Gastroesophageal sphincter (tissue), 4 donors: ENCODE measurements around the gene ATP11B. TPM values are rescaled to one million over a fixed set of nuclear protein-coding genes. Genes with fewer than 3 reads are reported as not detected.

Experiments
- ATAC-seq: fragments of 150-250 bp; one replicate; pipeline ENCODE4 v1.9.1; 2016; ENCODE audit warnings: mild to moderate bottlenecking, moderate library complexity
- H3K27ac ChIP-seq, 4 donors: fragments of 200-600 bp; sonication (generic) in 3 of 4; 1 replicate in 3 of 4; 2 replicates in 1 of 4; pipeline ENCODE4 v1.5.1; 2016 to 2019
- H3K27me3 ChIP-seq: fragments of 200-600 bp; sonication (generic); one replicate; pipeline ENCODE4 v1.5.1; 2019
- H3K36me3 ChIP-seq, 2 donors: fragments of 200-600 bp; sonication (generic); one replicate each; pipeline ENCODE4 v1.5.1; 2019; ENCODE audit warnings: control low read depth in 1 of 2
- H3K4me1 ChIP-seq, 3 donors: fragments of 200-600 bp; sonication (generic); 1 replicate in 2 of 3; 2 replicates in 1 of 3; pipeline ENCODE4 v1.5.1; 2016 to 2019; ENCODE audit warnings: control low read depth in 2 of 3
- H3K4me3 ChIP-seq, 2 donors: fragments of 200-600 bp; sonication (generic); one replicate each; pipeline ENCODE4 v1.5.1; 2019; ENCODE audit warnings: mild to moderate bottlenecking in 1 of 2, moderate library complexity in 1 of 2
- H3K9me3 ChIP-seq, 3 donors: fragments of 200-600 bp; sonication (generic); one replicate each; pipeline ENCODE4 v1.5.1; 2017 to 2019; ENCODE audit warnings: control low read depth in 2 of 3
- CTCF ChIP-seq, 4 experiments: fragments of 200-600 bp in 2 of 4; fragments of 450-650 bp in 2 of 4; sonication (generic) in 1 of 4; IDR thresholded peaks; one replicate each; pipeline ENCODE4 v1.5.1; 2017 to 2019; ENCODE audit warnings: antibody characterized with exemption in 4 of 4, mild to moderate bottlenecking in 2 of 4, moderate library complexity in 2 of 4
- EP300 ChIP-seq: sonication (generic); formaldehyde crosslinking; IDR thresholded peaks from one replicate; pipeline ENCODE4 v1.6.1; 2017; ENCODE audit warnings: antibody characterized with exemption, mild to moderate bottlenecking
- POLR2A ChIP-seq, 2 donors: fragments of 450-650 bp; IDR thresholded peaks; one replicate each; pipeline ENCODE4 v1.6.1; 2017; ENCODE audit warnings: antibody characterized with exemption in 2 of 2, mild to moderate bottlenecking in 2 of 2, moderate library complexity in 1 of 2
- POLR2AphosphoS5 ChIP-seq: sonication (generic); formaldehyde crosslinking; IDR thresholded peaks from one replicate; pipeline ENCODE4 v1.6.1; 2017; ENCODE audit warnings: antibody characterized with exemption
- WGBS, 2 donors: methylation state at CpG; one replicate each; pipeline ENCODE4 v1.1.5; 2018; ENCODE audit warnings: low coverage in 1 of 2; 5-methylcytosine and 5-hydroxymethylcytosine counted together
- total RNA-seq, 4 donors: library from RNA; depleted of rRNA; stranded (reverse); fragments of >200 nt; gene quantifications; one replicate each; pipeline ENCODE4 v1.1.0, GENCODE V29; 2016

The ATP11B gene
- total RNA-seq, 4 donors from 2014 or later = 53.8 to 70.7 (median 58.6) TPM

- Histone ChIP-seq H3K27ac (no peak overlapping the region), H3K4me1 (no peaks in the 10 kb centered on the region), H3K27me3 (peaks cover 31% of the 10 kb centered on the region), H3K9me3 (no peaks in the 10 kb centered on the region), H3K36me3 (no peaks in the 10 kb centered on the region), H3K4me3 (no peak overlapping the region)
- no peak for TF ChIP-seq EP300
- no peak for TF ChIP-seq POLR2AphosphoS5
- TF ChIP-seq CTCF (IDR thresholded peaks at IDR 0.05) = no peak
- no peak for TF ChIP-seq POLR2A (IDR thresholded peaks at IDR 0.05)
- no peak for ATAC-seq
- WGBS, 2 donors = 78 to 90% methylated on average over 5 of the region's 5 CpGs
Measured at GRCh38 chr3:182786564-182787196, 6.6 kb upstream of the ATP11B start.

- no peak overlapping the region for H3K27ac ChIP-seq
- peaks cover 0 to 2% (median 0%) of the 10 kb centered on the region in 3 donors for H3K4me1 ChIP-seq
- H3K27me3 ChIP-seq = peaks cover 31% of the 10 kb centered on the region
- H3K36me3 ChIP-seq = no peaks in the 10 kb centered on the region
- H3K9me3 ChIP-seq = no peaks in the 10 kb centered on the region
- no peak overlapping the region for H3K4me3 ChIP-seq
- WGBS, 2 donors = 58 to 62% methylated on average over 12 of the region's 12 CpGs
- no peak for ATAC-seq
- TF ChIP-seq POLR2AphosphoS5 (no peak), EP300 (no peak), CTCF (IDR thresholded peaks at IDR 0.05) (no peak), POLR2A (IDR thresholded peaks at IDR 0.05) (no peak)
Measured at GRCh38 chr3:182787302-182788036, 5.8 kb upstream of the ATP11B start.

- WGBS, 2 donors = 33 to 63% methylated on average over 1 of the region's 1 CpG
- ATAC-seq = no peak
- Histone ChIP-seq H3K27me3 (peaks cover 29% of the 10 kb centered on the region), H3K36me3 (no peaks in the 10 kb centered on the region), H3K27ac (no peak overlapping the region), H3K4me1 (peaks cover 0 to 5% (median 0%) of the 10 kb centered on the region in 3 donors), H3K4me3 (no peak overlapping the region), H3K9me3 (no peaks in the 10 kb centered on the region)
- TF ChIP-seq CTCF (IDR thresholded peaks at IDR 0.05) (no peak), POLR2A (IDR thresholded peaks at IDR 0.05) (no peak), EP300 (no peak), POLR2AphosphoS5 (no peak)
Measured at GRCh38 chr3:182789371-182789770, 3.9 kb upstream of the ATP11B start.

- no peak for ATAC-seq
- Histone ChIP-seq H3K9me3 (no peaks in the 10 kb centered on the region), H3K27me3 (peaks cover 17% of the 10 kb centered on the region), H3K27ac (no peak overlapping the region), H3K4me1 (peaks cover 2 to 12% (median 3%) of the 10 kb centered on the region in 3 donors), H3K4me3 (no peak overlapping the region), H3K36me3 (no peaks in the 10 kb centered on the region)
- no CpG with 5 or more reads among the region's 1 CpG for WGBS, 2 donors
- TF ChIP-seq CTCF (IDR thresholded peaks at IDR 0.05) = no peak
- no peak for TF ChIP-seq POLR2A (IDR thresholded peaks at IDR 0.05)
Measured at GRCh38 chr3:182790612-182791011, 2.7 kb upstream of the ATP11B start.
